ENCODE results near the gene CA6. TPM values are rescaled to one million over a fixed set of nuclear protein-coding genes. Genes with fewer than 3 reads are reported as not detected.

Gene CA6
- total and polyA plus RNA-seq, 12 donors, result 0.17 TPM; not detected in 11

DNA sequence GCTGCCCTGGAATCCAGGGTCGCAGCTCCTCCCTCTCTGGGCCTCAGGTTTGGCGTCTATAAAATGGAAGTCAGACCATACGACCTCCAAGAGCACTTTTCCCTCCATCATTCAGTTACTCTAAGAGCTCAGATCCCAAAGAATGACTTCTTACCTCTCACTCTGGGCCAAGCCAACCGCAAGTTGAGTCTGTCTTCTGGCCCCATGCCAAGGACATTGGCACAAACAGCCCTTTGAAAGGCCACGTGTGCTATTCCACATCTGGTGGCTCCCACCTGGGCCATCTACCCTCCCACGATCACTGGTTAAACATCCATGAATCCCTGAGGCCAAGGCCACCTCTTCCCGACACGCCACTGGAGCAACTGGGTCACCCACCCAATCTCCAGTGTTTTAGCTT lies 68.2 kb downstream of the CA6 start:
- intact Hi-C loops (cut with DNase I), result loop anchor here in 1 of 2 donors (5.0 kb wide), 1 partner anchor 88 kb away; no protein-coding TSS in a partner anchor
- Histone ChIP-seq H3K36me3 (replicated peaks in 1 of 2) (no peaks in the 10 kb centered on the region), H3K27me3 (no peaks in the 10 kb centered on the region), H3K4me3 (no peak overlapping the region), H3K9me3 (replicated peaks in 1 of 3) (no peaks in the 10 kb centered on the region), H3K27ac (no peak overlapping the region), H3K4me1 (replicated peaks in 1 of 2) (no peaks in the 10 kb centered on the region)
- DNase-seq, result no peak
- WGBS, 4 donors, result 83 to 89% (median 85%) methylated on average over 8 of the region's 8 CpGs
- TF ChIP-seq POLR2A (IDR thresholded peaks at IDR 0.05), result no peak
- TF ChIP-seq, protein P1, sequence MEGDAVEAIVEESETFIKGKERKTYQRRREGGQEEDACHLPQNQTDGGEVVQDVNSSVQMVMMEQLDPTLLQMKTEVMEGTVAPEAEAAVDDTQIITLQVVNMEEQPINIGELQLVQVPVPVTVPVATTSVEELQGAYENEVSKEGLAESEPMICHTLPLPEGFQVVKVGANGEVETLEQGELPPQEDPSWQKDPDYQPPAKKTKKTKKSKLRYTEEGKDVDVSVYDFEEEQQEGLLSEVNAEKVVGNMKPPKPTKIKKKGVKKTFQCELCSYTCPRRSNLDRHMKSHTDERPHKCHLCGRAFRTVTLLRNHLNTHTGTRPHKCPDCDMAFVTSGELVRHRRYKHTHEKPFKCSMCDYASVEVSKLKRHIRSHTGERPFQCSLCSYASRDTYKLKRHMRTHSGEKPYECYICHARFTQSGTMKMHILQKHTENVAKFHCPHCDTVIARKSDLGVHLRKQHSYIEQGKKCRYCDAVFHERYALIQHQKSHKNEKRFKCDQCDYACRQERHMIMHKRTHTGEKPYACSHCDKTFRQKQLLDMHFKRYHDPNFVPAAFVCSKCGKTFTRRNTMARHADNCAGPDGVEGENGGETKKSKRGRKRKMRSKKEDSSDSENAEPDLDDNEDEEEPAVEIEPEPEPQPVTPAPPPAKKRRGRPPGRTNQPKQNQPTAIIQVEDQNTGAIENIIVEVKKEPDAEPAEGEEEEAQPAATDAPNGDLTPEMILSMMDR (IDR thresholded peaks at IDR 0.05), result no peak

DNA sequence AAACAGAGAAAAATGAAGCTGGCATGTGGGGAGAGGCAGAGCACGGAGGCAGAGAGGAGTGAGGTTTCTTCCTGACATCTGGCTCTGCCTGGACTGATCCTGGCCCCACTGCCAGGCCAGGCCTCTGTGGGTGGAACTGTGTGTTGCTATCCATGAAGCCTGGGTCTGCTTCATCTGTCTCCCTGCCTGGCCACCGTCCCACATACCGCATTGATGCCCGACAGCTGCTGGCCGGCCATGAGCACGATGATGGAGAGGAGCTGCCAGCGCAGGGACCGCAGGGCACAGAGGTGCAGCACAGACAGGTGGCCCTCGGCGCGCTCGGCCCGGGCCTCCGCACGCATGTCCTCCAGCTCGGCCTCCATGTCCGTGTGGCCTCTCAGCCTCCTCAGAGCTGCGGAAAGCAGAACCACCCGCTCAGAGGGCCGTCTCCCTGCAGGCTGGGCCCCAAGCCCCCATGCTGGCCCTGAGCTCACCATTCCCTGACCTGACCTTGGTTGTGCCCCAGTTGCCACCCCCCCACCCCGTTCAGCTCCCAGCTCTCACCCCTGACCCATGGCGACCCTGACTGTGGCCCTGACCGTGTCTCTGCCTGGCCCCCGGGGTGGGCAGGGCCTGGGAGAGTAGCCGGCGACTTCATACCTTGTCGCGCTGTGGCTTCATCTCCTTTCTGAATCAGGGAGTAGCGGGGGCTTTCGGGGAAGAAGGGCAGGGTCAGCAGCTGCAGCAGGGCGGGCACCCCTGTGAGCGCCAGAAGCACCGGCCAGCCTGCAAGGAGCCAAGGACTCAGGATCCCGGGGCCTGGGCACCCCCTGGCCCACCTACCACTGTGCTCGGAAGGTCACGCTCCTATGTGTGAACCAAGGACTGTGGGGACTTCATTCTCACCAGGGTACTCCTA lies 69.1 kb downstream of the CA6 start:
- Histone ChIP-seq H3K4me1 (replicated peaks in 1 of 2) (no peaks in the 10 kb centered on the region), H3K4me3 (no peak overlapping the region), H3K27me3 (no peaks in the 10 kb centered on the region), H3K36me3 (replicated peaks in 1 of 2) (no peaks in the 10 kb centered on the region), H3K27ac (no peak overlapping the region), H3K9me3 (replicated peaks in 1 of 3) (no peaks in the 10 kb centered on the region)
- DNase-seq, result no peak
- intact Hi-C loops (cut with DNase I), result loop anchor here in 1 of 2 donors (5.0 kb wide), 1 partner anchor 88 kb away; no protein-coding TSS in a partner anchor
- 83 to 94% (median 91%) methylated on average over 24 to 36 of the region's 36 CpGs for WGBS, 4 donors
- TF ChIP-seq POLR2A (IDR thresholded peaks at IDR 0.05), result no peak
- TF ChIP-seq, protein P1 (IDR thresholded peaks at IDR 0.05), result no peak

DNA sequence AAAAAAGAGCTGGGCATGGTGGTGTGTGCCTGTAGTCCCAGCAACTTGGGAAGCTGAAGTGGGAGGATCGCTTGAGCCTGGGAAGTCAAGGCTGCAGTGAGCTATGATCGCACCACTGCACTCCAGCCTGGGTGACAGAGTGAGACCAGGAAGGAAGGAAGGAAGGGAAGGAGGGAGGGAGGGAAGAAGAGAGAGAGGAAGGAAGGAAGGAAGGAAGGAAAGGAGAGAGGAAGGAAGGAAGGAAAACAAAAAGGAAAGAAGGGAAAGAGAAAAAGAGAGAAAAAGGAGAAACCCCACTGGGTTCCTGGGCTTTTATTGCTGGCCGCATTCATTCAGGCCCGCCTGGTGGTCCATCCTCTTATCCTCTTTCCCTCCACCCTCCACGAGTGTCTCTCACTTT lies 70.8 kb downstream of the CA6 start:
- Histone ChIP-seq H3K4me1 (replicated peaks in 1 of 2) (no peaks in the 10 kb centered on the region), H3K27me3 (no peaks in the 10 kb centered on the region), H3K27ac (no peak overlapping the region), H3K4me3 (no peak overlapping the region), H3K9me3 (replicated peaks in 1 of 3) (no peaks in the 10 kb centered on the region), H3K36me3 (replicated peaks in 1 of 2) (no peaks in the 10 kb centered on the region)
- TF ChIP-seq, protein P1 (IDR thresholded peaks at IDR 0.05), result no peak
- TF ChIP-seq POLR2A (IDR thresholded peaks at IDR 0.05), result no peak
- intact Hi-C loops (cut with DNase I), result no loop called here
- WGBS, 4 donors, result 77 to 90% (median 85%) methylated on average over 5 of the region's 5 CpGs
- DNase-seq, result no peak

DNA sequence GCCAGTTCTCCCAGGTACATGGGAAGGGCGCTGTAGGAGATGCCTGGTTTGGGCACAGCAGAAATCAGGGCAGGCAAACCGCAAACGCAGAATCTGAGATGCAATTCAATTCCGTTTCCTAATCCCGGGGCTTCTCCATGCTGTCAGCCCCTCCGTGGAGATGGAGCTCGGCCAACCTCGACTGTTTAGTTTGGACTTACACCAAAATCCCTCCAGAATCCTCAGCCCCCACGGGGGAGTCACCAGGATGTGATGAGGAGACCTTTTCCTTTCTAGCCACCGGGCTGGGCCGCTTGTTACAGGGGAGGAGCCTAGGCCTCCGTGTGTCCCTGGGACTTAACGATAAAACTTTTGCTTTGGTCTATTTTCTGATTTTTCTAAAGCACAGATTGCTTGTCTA lies 72.7 kb downstream of the CA6 start:
- intact Hi-C loops (cut with DNase I), result no loop called here
- no peaks in the 10 kb centered on the region for H3K4me1 ChIP-seq (replicated peaks in 1 of 2)
- no peak overlapping the region for H3K27ac ChIP-seq
- no peaks in the 10 kb centered on the region for H3K9me3 ChIP-seq (replicated peaks in 1 of 3)
- no peaks in the 10 kb centered on the region for H3K27me3 ChIP-seq
- DNase-seq, result no peak
- TF ChIP-seq POLR2A (IDR thresholded peaks at IDR 0.05), result no peak
- TF ChIP-seq, protein P1 (IDR thresholded peaks at IDR 0.05), result no peak
- 46 to 70% (median 61%) methylated on average over 6 to 13 of the region's 13 CpGs for WGBS, 4 donors
- no peak overlapping the region for H3K4me3 ChIP-seq
- H3K36me3 ChIP-seq (replicated peaks in 1 of 2), result no peaks in the 10 kb centered on the region
